Endothelial cell (in vitro differentiated cells): ENCODE data around the gene HERC3. TPM values are rescaled to one million over a fixed set of nuclear protein-coding genes. Genes with fewer than 3 reads are reported as not detected.

Source experiments
- DNase-seq: peaks from one replicate; pipeline ENCODE4 v3.0.0; 2021; ENCODE audit warnings: low spot score
- H3K27ac Mint-ChIP-seq: one replicate; pipeline ENCODE4 v1.8.0; 2021; ENCODE audit warnings: mixed read lengths, inconsistent platforms; ENCODE audit not compliant: unreplicated experiment
- H3K27me3 Mint-ChIP-seq: one replicate; pipeline ENCODE4 v1.8.0; 2021; ENCODE audit warnings: mild to moderate bottlenecking, moderate library complexity, mixed read lengths, inconsistent platforms; ENCODE audit not compliant: unreplicated experiment
- H3K36me3 Mint-ChIP-seq: one replicate; pipeline ENCODE4 v1.8.0; 2021; ENCODE audit warnings: mild to moderate bottlenecking, low read depth, mixed read lengths, inconsistent platforms; ENCODE audit not compliant: unreplicated experiment
- H3K4me1 Mint-ChIP-seq: one replicate; pipeline ENCODE4 v1.8.0; 2021; ENCODE audit warnings: mild to moderate bottlenecking, mixed read lengths, inconsistent platforms; ENCODE audit not compliant: unreplicated experiment
- H3K4me3 Mint-ChIP-seq: one replicate; pipeline ENCODE4 v1.8.0; 2021; ENCODE audit warnings: mild to moderate bottlenecking, mixed read lengths, inconsistent platforms; ENCODE audit not compliant: unreplicated experiment
- H3K9me3 Mint-ChIP-seq: one replicate; pipeline ENCODE4 v1.8.0; 2021; ENCODE audit warnings: mixed read lengths, inconsistent platforms; ENCODE audit not compliant: unreplicated experiment
- CTCF ChIP-seq: fragments of 200-600 bp; sonication (generic); IDR thresholded peaks from one replicate; pipeline ENCODE4 v1.5.0; 2021; ENCODE audit warnings: antibody characterized with exemption; ENCODE audit not compliant: unreplicated experiment
- total RNA-seq: library from RNA; stranded (reverse); fragmentation: NEBNext Ultra II Directional; extraction: Animal tissue kit (Norgen Biotek cat#: 25700); gene quantifications from one replicate; pipeline ENCODE4 v1.2.1, GENCODE V29; 2021; ENCODE audit not compliant: unreplicated experiment

HERC3 gene
- total RNA-seq, 1 donor from 2014 or later, result 8.0 TPM

DNA sequence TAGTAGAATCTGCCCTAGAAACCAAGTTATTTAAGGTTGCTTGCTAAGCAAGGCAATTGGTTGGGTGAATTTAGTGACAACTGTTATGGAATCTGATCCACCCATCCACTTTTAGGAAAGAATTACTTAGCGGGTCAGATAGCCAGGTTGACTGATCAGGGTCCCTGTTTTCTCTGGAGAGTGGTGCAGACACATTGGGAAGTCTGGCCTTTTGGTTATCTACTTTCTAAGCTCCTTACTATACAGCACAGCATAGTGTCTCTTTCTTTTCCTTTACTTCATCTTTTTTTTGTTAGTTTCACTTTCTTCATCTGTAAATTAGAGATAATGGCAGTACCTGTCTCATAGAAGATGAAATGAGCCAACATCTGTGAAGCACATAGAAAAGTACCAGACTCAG is 7.4 kb downstream of the HERC3 start:
- DNase-seq, result no peak
- TF ChIP-seq CTCF, result no peak
- Mint-ChIP-seq H3K27me3 (peaks cover 1% of the 10 kb centered on the region), H3K4me3 (no peak overlapping the region), H3K36me3 (peaks cover 5% of the 10 kb centered on the region), H3K9me3 (no peaks in the 10 kb centered on the region), H3K27ac (no peak overlapping the region), H3K4me1 (peaks cover 21% of the 10 kb centered on the region)

DNA sequence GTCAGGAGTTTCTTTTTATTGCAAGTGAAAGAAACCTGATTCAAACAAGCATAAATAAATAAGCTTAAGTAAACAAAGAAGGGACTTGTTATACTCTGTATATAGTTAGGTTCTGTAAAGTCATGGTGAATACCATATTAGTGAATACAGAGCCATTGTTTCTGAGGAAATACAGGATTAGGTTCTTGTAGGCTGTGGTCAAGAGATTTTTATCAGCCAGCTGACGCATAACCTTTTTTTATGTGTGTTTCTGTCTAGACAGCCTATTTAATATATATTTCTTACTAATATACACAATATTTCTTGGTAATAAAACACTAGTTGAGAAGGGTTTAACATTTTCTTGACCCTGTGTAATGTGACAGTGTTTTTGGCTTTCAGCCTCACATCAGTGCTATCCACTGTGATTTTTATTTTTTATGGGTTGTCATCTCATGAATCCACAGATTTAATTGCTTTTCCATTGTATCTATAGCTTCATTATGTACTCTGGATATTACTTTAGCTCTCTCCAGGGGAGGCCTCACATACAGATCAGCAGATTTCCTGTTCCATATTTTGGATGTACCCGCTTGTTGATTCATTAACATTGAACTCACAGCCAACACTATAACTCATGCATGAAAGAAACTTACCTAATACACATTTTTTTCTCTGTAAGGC is 8.0 kb downstream of the HERC3 start:
- no peak for DNase-seq

GRCh38 chr4:88604978-88605678 is 12.8 kb downstream of the HERC3 start:
- H3K36me3 Mint-ChIP-seq, result peaks cover 18% of the 10 kb centered on the region
- H3K9me3 Mint-ChIP-seq, result no peaks in the 10 kb centered on the region
- no peak for TF ChIP-seq CTCF
- no peak overlapping the region for H3K27ac Mint-ChIP-seq
- peaks cover 15% of the 10 kb centered on the region for H3K4me1 Mint-ChIP-seq
- peaks cover 5% of the 10 kb centered on the region for H3K27me3 Mint-ChIP-seq
- no peak overlapping the region for H3K4me3 Mint-ChIP-seq
- DNase-seq, result no peak

More for the DNA sequence above, 8.0 kb downstream of the HERC3 start:
- Mint-ChIP-seq H3K4me3 (no peak overlapping the region), H3K27ac (no peak overlapping the region), H3K36me3 (peaks cover 5% of the 10 kb centered on the region), H3K27me3 (peaks cover 1% of the 10 kb centered on the region), H3K4me1 (peaks cover 21% of the 10 kb centered on the region), H3K9me3 (no peaks in the 10 kb centered on the region)
- TF ChIP-seq CTCF, result no peak

DNA sequence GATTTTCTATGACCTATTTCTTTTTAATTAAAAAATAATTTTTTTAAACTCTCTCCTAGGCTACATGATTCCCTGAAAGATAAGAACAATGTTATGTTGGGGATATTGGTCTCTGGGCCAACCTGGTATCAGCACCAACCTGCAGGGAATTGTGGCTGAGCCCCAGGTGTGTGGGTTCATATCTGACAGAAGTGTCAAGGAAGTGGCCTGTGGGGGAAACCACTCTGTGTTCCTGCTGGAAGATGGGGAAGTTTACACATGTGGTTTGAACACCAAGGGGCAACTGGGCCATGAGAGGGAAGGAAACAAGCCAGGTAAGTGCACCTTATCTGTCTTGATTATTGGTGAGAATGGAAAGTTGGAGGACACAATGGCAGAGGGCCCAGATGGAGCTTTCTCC is 13.5 kb downstream of the HERC3 start:
- no peak for TF ChIP-seq CTCF
- Mint-ChIP-seq H3K4me3 (no peak overlapping the region), H3K27me3 (peaks cover 8% of the 10 kb centered on the region), H3K36me3 (peaks cover 21% of the 10 kb centered on the region), H3K9me3 (no peaks in the 10 kb centered on the region), H3K4me1 (peaks cover 15% of the 10 kb centered on the region), H3K27ac (no peak overlapping the region)
- DNase-seq, result no peak

DNA sequence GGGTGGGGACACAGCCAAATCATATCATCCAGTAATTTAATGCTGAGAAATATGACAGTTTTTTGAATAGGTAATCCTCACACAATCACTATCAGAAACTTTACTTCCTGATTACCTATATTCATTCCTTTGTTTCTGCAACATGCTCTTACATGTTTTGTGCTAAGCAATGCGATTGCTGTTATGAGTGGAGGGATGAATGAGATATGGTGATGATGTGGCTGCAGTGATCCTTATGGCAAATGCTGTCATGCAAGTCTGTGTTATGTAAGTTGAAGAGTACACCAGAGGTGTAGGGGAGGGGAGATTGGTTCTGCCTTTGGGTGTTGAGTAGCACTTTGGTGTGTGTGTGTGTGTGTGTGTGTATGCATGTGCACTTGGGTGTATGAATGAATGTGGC is 14.6 kb downstream of the HERC3 start:
- H3K4me1 Mint-ChIP-seq, result peaks cover 25% of the 10 kb centered on the region
- peaks cover 8% of the 10 kb centered on the region for H3K27me3 Mint-ChIP-seq
- peaks cover 21% of the 10 kb centered on the region for H3K36me3 Mint-ChIP-seq
- peak overlapping the region; percentile 34 for H3K4me3 Mint-ChIP-seq
- no peak for TF ChIP-seq CTCF
- no peaks in the 10 kb centered on the region for H3K9me3 Mint-ChIP-seq
- no peak for DNase-seq
- H3K27ac Mint-ChIP-seq, result no peak overlapping the region
